Activated CD4-positive, alpha-beta T cell treated with anti-CD3 and anti-CD28 coated beads for 36 hours (primary cell): ENCODE measurements around the gene STK39. TPM values are rescaled to one million over a fixed set of nuclear protein-coding genes. Genes with fewer than 3 reads are reported as not detected.

Source experiments
- ATAC-seq: fragments of 200-7000 bp; cut with Tn5 transposase; one replicate; pipeline ENCODE4 v1.10.0; 2021; ENCODE audit warnings: mild to moderate bottlenecking, moderate library complexity
- CTCF ChIA-PET: fragments of 350-600 bp; sonication (Branson Sonifier 250); formaldehyde crosslinking; loops from one replicate; lab custom pipeline; 2021; ENCODE audit warnings: antibody characterized with exemption; lab: Charles Lee
- POLR2A ChIA-PET: fragments of 350-600 bp; sonication (Branson Sonifier 250); formaldehyde crosslinking; loops from one replicate; lab custom pipeline; 2021; ENCODE audit warnings: antibody characterized with exemption, inconsistent platforms; lab: Charles Lee
- DNase-seq: peaks from one replicate; pipeline ENCODE4 v3.0.0-alpha.2; 2020
- H3K27ac Mint-ChIP-seq: one replicate; pipeline ENCODE4 v1.8.0; 2021; ENCODE audit warnings: mixed read lengths
- H3K27me3 Mint-ChIP-seq: one replicate; pipeline ENCODE4 v1.8.0; 2021; ENCODE audit warnings: mixed read lengths
- H3K36me3 Mint-ChIP-seq: one replicate; pipeline ENCODE4 v1.8.0; 2021; ENCODE audit warnings: low read depth, mixed read lengths
- H3K4me1 Mint-ChIP-seq: one replicate; pipeline ENCODE4 v1.8.0; 2021; ENCODE audit warnings: mixed read lengths
- H3K4me3 Mint-ChIP-seq: one replicate; pipeline ENCODE4 v1.8.0; 2021; ENCODE audit warnings: mild to moderate bottlenecking, moderate library complexity, mixed read lengths
- H3K9me3 Mint-ChIP-seq: one replicate; pipeline ENCODE4 v1.8.0; 2021; ENCODE audit warnings: low read depth, mixed read lengths
- intact Hi-C, 2 experiments: fragments of 100-400 bp; cut with DNase I in 1 of 2; cut with micrococcal nuclease in 1 of 2; formaldehyde crosslinking; loops; one replicate each; pipeline versions ENCODE4 v1.14.2 to v1.15.1; 2022 to 2024; cut with DNase I, micrococcal nuclease
- total RNA-seq, 2 experiments: library from RNA; stranded (reverse); gene quantifications; one replicate each; pipeline ENCODE4 v1.2.3, GENCODE V29; 2021

Gene STK39
- total RNA-seq, 2 experiments from 2014 or later: 42.1 to 44.5 TPM

DNA sequence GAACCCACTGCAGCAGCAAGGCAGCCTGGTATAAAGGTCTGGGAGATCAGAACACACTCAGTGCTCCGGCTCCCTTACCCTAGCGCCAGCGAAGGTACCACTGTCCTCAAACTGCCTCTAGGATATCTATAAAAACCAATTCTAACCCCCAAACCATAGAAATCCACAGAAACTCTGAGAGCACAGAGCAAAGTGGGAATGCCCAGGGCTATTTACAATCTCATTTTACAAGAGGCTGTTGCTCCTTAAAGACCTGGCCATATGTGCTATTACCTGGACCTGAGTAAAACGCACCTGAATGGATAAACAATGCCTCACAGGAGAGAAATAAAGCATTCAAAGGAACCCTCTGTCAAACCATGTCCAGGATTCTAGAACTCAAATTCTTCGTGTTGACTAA, 4.3 kb downstream of the STK39 start:
- Mint-ChIP-seq H3K9me3 (no peaks in the 10 kb centered on the region), H3K27me3 (no peaks in the 10 kb centered on the region), H3K4me3 (peak overlapping the region; percentile 27), H3K27ac (peak overlapping the region; percentile 93), H3K4me1 (peaks cover 32% of the 10 kb centered on the region), H3K36me3 (peaks cover 18% of the 10 kb centered on the region)
- DNase-seq: no peak
- ATAC-seq: no peak
- POLR2A ChIA-PET: no interaction called here
- intact Hi-C loops: loop anchor here (10.0 kb wide), 4 partner anchors 212 to 1582 kb away; partner anchors contain the start of genes CERS6 (in 1 of the 2), LRP2 (in 1 of the 2), METTL5 (in 1 of the 2) and UBR3 (in 1 of the 2)
- CTCF ChIA-PET: no interaction called here

DNA sequence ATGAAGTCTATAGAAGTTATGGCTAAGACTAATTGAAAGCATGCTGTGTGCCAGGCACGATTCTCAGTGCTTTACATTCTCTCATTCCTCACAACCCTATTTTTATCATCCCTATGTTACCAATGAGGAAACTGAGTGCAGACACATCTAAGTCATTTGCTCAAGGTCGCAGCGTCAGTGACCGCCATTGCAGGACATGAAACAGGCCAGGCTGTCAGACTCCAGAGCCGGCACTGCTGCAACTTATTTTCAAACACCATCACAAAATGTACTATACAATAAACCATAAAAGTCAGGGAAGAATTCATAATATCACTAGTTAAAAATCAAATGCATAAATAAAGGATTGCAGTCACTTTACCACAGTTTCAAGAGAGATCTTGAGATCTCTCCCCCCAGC, 5.6 kb downstream of the STK39 start:
- H3K27me3 Mint-ChIP-seq: no peaks in the 10 kb centered on the region
- H3K4me1 Mint-ChIP-seq: peaks cover 38% of the 10 kb centered on the region
- no peak overlapping the region for H3K27ac Mint-ChIP-seq
- peaks cover 28% of the 10 kb centered on the region for H3K36me3 Mint-ChIP-seq
- intact Hi-C loops: loop anchor here (10.0 kb wide), 4 partner anchors 213 to 1583 kb away; partner anchors contain the start of genes CERS6 (in 1 of the 2), LRP2 (in 1 of the 2), METTL5 (in 1 of the 2) and UBR3 (in 1 of the 2)
- ChIA-PET CTCF (no interaction called here), POLR2A (no interaction called here)
- no peak overlapping the region for H3K4me3 Mint-ChIP-seq
- DNase-seq (no peak), ATAC-seq (no peak)
- H3K9me3 Mint-ChIP-seq: no peaks in the 10 kb centered on the region

DNA sequence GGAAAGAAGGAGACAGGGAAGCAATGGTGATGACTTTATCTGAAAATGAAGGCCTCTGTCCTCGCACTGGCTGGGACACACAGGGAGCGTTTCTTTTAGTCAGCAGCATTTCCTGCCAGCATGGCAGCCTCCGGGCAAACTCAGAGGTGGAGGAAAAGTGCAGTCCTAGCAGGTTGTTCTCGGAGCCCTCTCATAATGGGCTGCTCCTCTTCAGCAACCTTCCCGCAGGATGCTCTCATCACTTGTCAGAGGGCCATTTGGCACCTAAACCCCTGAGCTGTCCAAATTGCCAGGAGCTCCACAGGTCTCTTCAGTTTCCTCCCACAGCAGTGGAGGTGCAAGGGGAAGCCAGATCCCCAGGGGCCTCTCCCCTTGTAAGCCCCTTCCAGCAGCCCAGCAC, 6.2 kb downstream of the STK39 start:
- ChIA-PET POLR2A (no interaction called here), CTCF (no interaction called here)
- DNase-seq (peak; percentile 27), ATAC-seq (no peak)
- intact Hi-C loops: loop anchor here (10.0 kb wide), 4 partner anchors 214 to 1584 kb away; partner anchors contain the start of genes CERS6 (in 1 of the 2), LRP2 (in 1 of the 2), METTL5 (in 1 of the 2) and UBR3 (in 1 of the 2)
- Mint-ChIP-seq H3K4me1 (peaks cover 38% of the 10 kb centered on the region), H3K4me3 (no peak overlapping the region), H3K27ac (no peak overlapping the region), H3K36me3 (peaks cover 30% of the 10 kb centered on the region), H3K9me3 (no peaks in the 10 kb centered on the region), H3K27me3 (no peaks in the 10 kb centered on the region)

DNA sequence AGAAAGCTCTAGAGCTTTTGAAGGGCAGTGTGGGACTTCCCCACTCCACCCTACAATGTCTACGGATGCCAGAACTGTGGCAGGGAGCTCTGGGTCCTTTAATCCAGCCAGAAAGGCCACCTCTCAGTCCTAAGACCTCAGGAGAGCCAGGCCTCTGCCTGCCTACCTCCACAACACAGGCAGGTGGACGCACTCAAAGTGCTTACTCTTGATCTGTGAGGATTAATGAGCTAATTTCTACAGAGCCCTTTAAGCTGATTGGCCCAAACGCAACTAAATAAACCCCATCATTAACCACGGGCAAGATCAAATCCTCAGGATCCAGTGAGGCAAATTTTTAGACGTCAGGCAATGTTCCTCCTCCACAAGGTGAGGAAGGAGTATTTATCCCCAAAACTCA, 8.1 kb downstream of the STK39 start:
- Mint-ChIP-seq H3K4me3 (no peak overlapping the region), H3K9me3 (no peaks in the 10 kb centered on the region), H3K27ac (no peak overlapping the region), H3K27me3 (no peaks in the 10 kb centered on the region), H3K4me1 (peaks cover 34% of the 10 kb centered on the region), H3K36me3 (peaks cover 22% of the 10 kb centered on the region)
- DNase-seq (no peak), ATAC-seq (no peak)
- ChIA-PET CTCF (interaction anchor here (0.5 to 0.7 kb wide), 2 partner anchors 12 to 216 kb away, joined by 3 read pairs; no protein-coding TSS in a partner anchor), POLR2A (interaction anchor here (0.8 kb wide), 1 partner anchor 28 kb away, joined by 3 read pairs; no protein-coding TSS in a partner anchor)
- intact Hi-C loops: no loop called here

DNA sequence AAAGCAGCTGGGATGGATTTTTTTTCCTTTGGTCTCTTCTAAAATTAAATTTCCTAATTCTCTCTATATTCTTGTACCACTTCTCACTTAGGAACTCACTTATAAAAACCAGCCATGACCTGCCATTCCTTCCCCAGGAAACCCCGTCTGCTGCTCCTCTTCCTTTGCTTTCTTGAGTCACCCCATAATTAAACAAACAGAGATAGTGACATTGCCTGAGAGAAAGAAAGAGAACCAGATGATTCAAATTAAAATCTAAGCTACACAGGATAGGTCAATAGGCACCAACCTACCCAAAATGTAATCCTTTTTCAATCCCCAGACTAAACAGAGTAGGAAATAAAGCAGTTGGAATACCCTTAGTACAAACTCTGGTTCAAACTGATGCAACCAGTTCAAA, 9.7 kb downstream of the STK39 start:
- H3K9me3 Mint-ChIP-seq: no peaks in the 10 kb centered on the region
- H3K36me3 Mint-ChIP-seq: peaks cover 20% of the 10 kb centered on the region
- ChIA-PET CTCF (interaction anchor here (0.9 kb wide), 1 partner anchor 76 kb away, joined by 3 read pairs; no protein-coding TSS in a partner anchor), POLR2A (no interaction called here)
- no peak overlapping the region for H3K4me3 Mint-ChIP-seq
- intact Hi-C loops: no loop called here
- no peak for ATAC-seq
- H3K4me1 Mint-ChIP-seq: peaks cover 34% of the 10 kb centered on the region
- peak overlapping the region; percentile 33 for H3K27ac Mint-ChIP-seq
- no peaks in the 10 kb centered on the region for H3K27me3 Mint-ChIP-seq
- no peak for DNase-seq

DNA sequence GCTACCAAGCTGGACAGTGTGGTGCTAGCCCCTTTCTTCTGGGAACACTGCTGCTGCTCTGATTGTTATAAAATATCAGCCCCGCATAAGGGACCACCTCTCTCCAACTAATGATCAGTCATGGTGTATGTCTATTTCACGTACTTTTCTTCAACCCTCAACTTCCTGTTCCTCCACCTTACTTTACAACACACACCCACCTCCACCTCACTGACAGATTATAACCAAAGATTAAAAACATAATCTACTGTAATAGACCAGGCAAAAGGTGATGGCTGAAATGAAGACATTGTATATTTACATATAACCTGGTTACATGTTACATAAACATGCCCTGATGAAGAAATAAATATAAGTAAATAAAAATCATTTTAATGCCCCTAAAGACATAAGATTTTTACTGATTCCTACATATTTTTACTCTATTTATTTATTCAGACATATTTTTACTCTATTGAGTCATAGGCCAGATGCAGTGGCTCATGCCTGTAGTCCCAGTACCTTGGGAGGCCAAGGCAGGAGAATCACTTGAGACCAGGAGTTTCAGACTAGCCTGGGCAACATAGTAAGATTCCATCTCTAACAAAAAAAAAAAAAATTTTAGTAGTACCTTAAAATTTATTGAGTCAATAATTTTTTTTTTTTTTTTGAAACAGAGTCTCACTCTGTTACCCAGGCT, 12.8 kb downstream of the STK39 start:
- Mint-ChIP-seq H3K36me3 (peaks cover 43% of the 10 kb centered on the region), H3K4me1 (peaks cover 43% of the 10 kb centered on the region), H3K27me3 (no peaks in the 10 kb centered on the region), H3K4me3 (no peak overlapping the region), H3K9me3 (peaks cover 4% of the 10 kb centered on the region), H3K27ac (peak overlapping the region; percentile 76)
- ATAC-seq (peak; percentile 43), DNase-seq (no peak)
- CTCF ChIA-PET: no interaction called here
- intact Hi-C loops: loop anchor here (1.0 kb wide), 2 partner anchors 10 to 23 kb away; no protein-coding TSS in a partner anchor
- POLR2A ChIA-PET: interaction anchor here (0.5 kb wide), 1 partner anchor 201 kb away, joined by 4 read pairs; no protein-coding TSS in a partner anchor

DNA sequence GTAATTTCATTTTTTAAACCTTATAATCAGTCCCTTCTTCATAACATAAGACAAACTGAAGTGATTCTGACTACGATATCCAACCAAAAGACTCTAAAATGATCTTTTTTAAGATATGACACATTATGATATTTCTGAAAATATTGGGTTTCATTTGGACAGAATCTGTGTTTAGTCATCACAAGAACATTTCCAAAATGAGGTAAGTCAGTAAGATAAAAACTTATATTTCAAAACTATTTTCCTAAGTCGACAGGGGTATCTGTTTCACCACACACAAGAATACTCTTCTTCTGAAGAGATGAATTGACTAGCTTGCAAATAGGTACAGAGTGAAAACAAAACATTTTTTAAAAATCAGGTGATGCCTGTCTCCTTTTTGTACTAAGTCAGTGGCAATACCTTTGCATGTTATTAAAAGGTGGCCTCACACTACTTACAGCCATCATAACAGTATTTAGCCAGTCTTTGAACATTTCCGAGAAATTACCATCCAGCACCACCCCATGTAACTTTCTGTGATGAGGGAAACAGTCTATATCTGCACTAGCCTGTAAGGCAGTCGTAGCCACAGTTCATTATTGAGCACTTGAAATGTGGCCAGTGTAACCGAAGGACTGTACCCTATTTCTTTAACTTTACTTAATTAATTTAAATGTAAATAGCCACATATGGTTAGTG, 13.5 kb downstream of the STK39 start:
- H3K27ac Mint-ChIP-seq: peak overlapping the region; percentile 85
- H3K9me3 Mint-ChIP-seq: peaks cover 4% of the 10 kb centered on the region
- H3K27me3 Mint-ChIP-seq: no peaks in the 10 kb centered on the region
- peak; percentile 81 for ATAC-seq
- H3K4me3 Mint-ChIP-seq: no peak overlapping the region
- CTCF ChIA-PET: no interaction called here
- no peak for DNase-seq
- H3K4me1 Mint-ChIP-seq: peaks cover 43% of the 10 kb centered on the region
- POLR2A ChIA-PET: interaction anchor here (0.5 kb wide), 1 partner anchor 202 kb away, joined by 4 read pairs; no protein-coding TSS in a partner anchor
- intact Hi-C loops: loop anchor here (1.0 kb wide), 3 partner anchors 10 to 23 kb away; no protein-coding TSS in a partner anchor
- H3K36me3 Mint-ChIP-seq: peaks cover 43% of the 10 kb centered on the region

DNA sequence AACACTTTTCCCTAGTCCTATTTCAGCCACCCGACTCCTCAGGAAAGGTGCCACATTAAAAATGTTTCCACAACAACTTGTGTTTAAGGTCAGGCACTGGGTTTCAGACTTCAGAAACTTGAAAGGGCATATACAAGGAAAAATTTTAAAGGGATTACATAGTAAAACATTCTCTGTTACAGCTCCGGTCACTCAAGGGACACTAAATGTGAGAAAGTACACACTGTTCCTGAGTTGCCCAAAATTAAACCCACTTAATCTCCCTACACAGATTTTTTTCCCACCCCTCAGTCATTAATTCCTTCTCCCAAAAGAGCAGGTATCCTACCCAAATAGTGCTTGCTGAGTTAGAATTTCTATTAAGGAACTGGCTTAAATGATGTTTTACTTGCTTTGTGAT, 14.2 kb downstream of the STK39 start:
- ATAC-seq: no peak
- CTCF ChIA-PET: no interaction called here

DNA sequence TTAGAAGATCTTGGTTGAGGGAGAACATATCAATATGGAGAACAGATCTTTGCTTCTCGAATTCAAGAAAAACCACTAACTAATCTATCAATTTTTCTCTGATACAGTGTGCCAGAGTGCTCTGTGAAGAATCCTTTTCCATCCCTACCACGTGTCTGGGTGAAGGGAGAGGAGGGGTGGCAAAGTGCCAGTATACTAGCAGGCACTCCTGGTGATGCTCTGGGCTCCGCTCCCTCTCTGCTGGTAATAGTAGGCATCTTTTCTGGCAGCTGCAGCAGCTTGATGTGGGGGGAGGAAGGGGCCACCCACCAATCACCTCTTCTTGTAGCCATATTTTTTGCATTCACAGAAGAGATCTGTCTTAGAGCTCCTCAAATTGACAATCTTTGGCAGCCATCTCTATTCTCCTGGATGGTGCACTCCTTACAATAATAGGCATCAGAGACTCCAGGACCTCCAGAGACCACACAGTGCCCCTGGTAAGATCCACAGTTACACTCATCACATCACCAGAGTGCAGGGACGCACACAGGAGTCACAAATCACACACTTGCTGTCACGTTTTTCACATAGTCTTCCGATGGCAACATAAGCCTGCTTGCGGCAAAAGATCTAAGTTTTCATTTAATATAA, 15.7 kb downstream of the STK39 start:
- ATAC-seq: no peak
- DNase-seq: no peak
- Mint-ChIP-seq H3K4me3 (no peak overlapping the region), H3K9me3 (peaks cover 4% of the 10 kb centered on the region), H3K27ac (no peak overlapping the region), H3K27me3 (no peaks in the 10 kb centered on the region), H3K36me3 (peaks cover 31% of the 10 kb centered on the region), H3K4me1 (peaks cover 35% of the 10 kb centered on the region)
- ChIA-PET POLR2A (no interaction called here), CTCF (interaction anchor here (0.6 to 1.1 kb wide), 3 partner anchors 9 to 21 kb away, joined by 3 read pairs; no protein-coding TSS in a partner anchor)
- intact Hi-C loops: no loop called here

More for the DNA sequence above, 14.2 kb downstream of the STK39 start:
- Mint-ChIP-seq H3K4me3 (no peak overlapping the region), H3K27ac (no peak overlapping the region), H3K9me3 (peaks cover 4% of the 10 kb centered on the region), H3K27me3 (no peaks in the 10 kb centered on the region), H3K4me1 (peaks cover 40% of the 10 kb centered on the region), H3K36me3 (peaks cover 42% of the 10 kb centered on the region)
- intact Hi-C loops: loop anchor here in 1 of 2 experiments (1.0 kb wide), 1 partner anchor 21 kb away; no protein-coding TSS in a partner anchor
- POLR2A ChIA-PET: no interaction called here
- DNase-seq: no peak

DNA sequence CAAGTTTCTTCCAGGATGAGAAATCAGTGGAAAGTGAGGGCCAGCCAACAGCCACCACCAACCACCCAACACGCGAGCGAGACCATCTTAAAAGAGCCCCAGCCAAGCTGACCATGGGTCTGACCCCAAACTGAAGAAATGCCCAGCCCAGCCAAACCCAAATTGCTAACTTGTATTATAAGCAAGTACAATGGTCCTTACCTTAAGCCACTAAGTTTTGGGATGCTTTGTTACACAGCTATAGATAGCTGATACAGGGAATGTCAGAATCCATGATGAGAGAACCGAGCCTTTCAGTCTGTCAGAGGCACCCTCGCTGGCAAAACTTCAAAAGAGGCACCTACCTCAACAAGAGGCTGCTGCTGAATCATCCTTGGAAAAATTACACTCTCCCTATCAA, 17.0 kb downstream of the STK39 start:
- Mint-ChIP-seq H3K36me3 (peaks cover 27% of the 10 kb centered on the region), H3K9me3 (peaks cover 4% of the 10 kb centered on the region), H3K4me3 (no peak overlapping the region), H3K27ac (no peak overlapping the region), H3K27me3 (no peaks in the 10 kb centered on the region), H3K4me1 (peaks cover 36% of the 10 kb centered on the region)
- ChIA-PET CTCF (interaction anchor here (0.7 to 0.9 kb wide), 2 partner anchors 15 to 221 kb away, joined by 3 read pairs; no protein-coding TSS in a partner anchor), POLR2A (no interaction called here)
- DNase-seq (no peak), ATAC-seq (no peak)
- intact Hi-C loops: no loop called here

DNA sequence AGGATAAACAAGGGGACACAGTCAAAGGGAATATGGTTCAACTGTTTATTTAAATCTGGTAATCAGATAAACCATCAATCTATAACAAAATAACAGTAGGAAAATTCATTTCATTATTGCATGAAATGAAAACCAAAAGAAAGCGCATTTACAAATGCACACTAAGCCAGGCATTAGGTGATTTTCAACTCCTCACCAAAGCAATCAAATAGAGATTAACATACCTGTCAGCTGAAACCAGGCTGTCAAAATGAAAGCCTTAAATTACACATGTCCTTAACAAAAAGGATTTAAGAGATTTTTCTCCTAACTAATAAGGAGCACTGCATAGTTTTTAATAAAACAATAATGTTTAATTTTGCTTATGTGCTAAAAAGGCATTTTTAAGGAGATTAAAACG, 23.0 kb downstream of the STK39 start:
- Mint-ChIP-seq H3K27me3 (no peaks in the 10 kb centered on the region), H3K4me3 (no peak overlapping the region), H3K9me3 (no peaks in the 10 kb centered on the region), H3K4me1 (peaks cover 41% of the 10 kb centered on the region), H3K27ac (no peak overlapping the region), H3K36me3 (peaks cover 15% of the 10 kb centered on the region)
- POLR2A ChIA-PET: interaction anchor here (0.9 kb wide), 1 partner anchor 12 kb away, joined by 3 read pairs; no protein-coding TSS in a partner anchor
- CTCF ChIA-PET: interaction anchor here (1.3 kb wide), 1 partner anchor 13 kb away, joined by 3 read pairs; no protein-coding TSS in a partner anchor
- intact Hi-C loops: loop anchor here (1.0 kb wide), 2 partner anchors 12 to 13 kb away; no protein-coding TSS in a partner anchor
- no peak for DNase-seq
- peak; percentile 91 for ATAC-seq
